Measurements from ENCODE around the gene ERMARD. TPM values are rescaled to one million over a fixed set of nuclear protein-coding genes. Genes with fewer than 3 reads are reported as not detected.

ERMARD gene
- total RNA-seq, 2 experiments from 2014 or later, result 28.7 to 33.0 TPM

DNA sequence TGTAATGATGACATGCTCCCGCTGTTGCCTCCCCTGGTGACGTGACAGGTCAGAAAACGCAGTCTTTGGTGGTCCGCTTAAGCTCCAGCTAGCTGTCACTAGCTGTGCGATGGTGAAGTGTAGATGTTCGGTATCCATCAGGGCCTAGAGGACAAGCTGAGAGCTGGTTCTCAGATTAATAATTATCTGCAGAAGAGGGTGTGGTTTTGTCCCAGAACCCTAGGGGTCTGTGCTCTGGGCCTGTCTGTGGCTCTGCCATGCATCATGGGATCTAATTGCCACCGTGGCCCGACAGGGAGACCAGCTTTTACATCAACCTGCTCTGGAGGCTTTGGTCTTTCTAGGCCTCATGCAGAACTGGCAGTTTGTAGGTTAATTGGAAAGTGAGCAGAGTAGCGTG is 34.1 kb downstream of the ERMARD start:
- H3K4me3 Mint-ChIP-seq, result no peak overlapping the region
- ATAC-seq (no peak), DNase-seq (no peak)
- H3K27me3 Mint-ChIP-seq (ENCODE audit: low read depth), result peaks cover 13% of the 10 kb centered on the region
- ChIA-PET POLR2A (no interaction called here), CTCF (interaction anchor here (1.6 kb wide), 1 partner anchor 46 kb away, joined by 4 read pairs; no protein-coding TSS in a partner anchor)
- H3K9me3 Mint-ChIP-seq (ENCODE audit: insufficient read depth), result no peaks in the 10 kb centered on the region
- H3K4me1 Mint-ChIP-seq (ENCODE audit: low read depth), result peaks cover 10% of the 10 kb centered on the region
- H3K36me3 Mint-ChIP-seq (ENCODE audit: low read depth), result peaks cover 23% of the 10 kb centered on the region
- H3K27ac Mint-ChIP-seq, result no peak overlapping the region

DNA sequence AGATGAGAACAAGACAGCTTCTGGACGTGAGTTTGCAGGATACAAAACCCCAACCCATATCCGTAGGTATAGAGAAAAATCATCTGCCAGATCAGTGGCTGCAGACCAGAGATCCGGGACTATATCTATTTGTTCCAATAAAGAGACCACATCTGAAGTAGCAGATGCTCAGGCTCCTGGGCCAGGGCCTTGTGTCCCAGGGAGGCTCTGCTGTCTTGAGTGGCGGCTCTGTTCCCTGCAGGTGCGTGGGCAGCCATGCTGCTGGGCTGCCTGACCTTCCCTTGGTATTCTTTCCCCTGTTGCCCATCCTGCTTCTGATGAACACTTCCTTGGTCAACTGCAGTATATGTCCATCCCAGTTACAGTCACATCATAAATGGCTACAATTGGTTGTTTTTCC is 34.9 kb downstream of the ERMARD start:
- Mint-ChIP-seq H3K27me3 (ENCODE audit: low read depth) (peaks cover 20% of the 10 kb centered on the region), H3K4me3 (no peak overlapping the region), H3K27ac (no peak overlapping the region), H3K4me1 (ENCODE audit: low read depth) (peaks cover 14% of the 10 kb centered on the region), H3K9me3 (ENCODE audit: insufficient read depth) (no peaks in the 10 kb centered on the region), H3K36me3 (ENCODE audit: low read depth) (peaks cover 17% of the 10 kb centered on the region)
- DNase-seq, result no peak
- POLR2A ChIA-PET, result no interaction called here
- no peak for ATAC-seq
- CTCF ChIA-PET, result interaction anchor here (1.6 kb wide), 1 partner anchor 45 kb away, joined by 4 read pairs; no protein-coding TSS in a partner anchor

DNA sequence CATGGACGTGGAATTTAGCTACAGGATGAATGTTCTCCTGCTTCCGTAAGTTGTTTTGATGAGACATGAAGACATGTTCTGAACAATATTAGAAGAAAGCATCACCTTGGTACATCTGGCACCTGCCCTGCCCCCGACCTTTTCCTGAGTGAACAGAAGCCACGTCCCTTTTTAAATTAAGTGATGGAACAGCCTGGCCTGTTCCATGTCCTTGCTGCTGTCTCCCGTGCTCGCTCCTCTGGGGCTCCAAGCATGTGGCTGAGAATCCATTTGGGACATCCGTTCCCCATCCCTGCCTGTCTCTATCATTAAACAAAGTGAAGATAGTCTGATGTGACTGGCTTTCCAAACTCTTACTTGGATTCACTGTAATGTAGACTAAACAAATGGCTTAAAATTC is 36.4 kb downstream of the ERMARD start:
- CTCF ChIA-PET, result interaction anchor here (1.0 to 4.5 kb wide), 3 partner anchors 16 to 44 kb away, joined by 3 to 98 read pairs (median 4); no protein-coding TSS in a partner anchor
- ATAC-seq (no peak), DNase-seq (no peak)
- POLR2A ChIA-PET, result no interaction called here
- no peak overlapping the region for H3K27ac Mint-ChIP-seq
- H3K4me1 Mint-ChIP-seq (ENCODE audit: low read depth), result peaks cover 14% of the 10 kb centered on the region
- H3K4me3 Mint-ChIP-seq, result no peak overlapping the region
- peaks cover 31% of the 10 kb centered on the region for H3K27me3 Mint-ChIP-seq (ENCODE audit: low read depth)
- H3K36me3 Mint-ChIP-seq (ENCODE audit: low read depth), result peaks cover 13% of the 10 kb centered on the region
- H3K9me3 Mint-ChIP-seq (ENCODE audit: insufficient read depth), result no peaks in the 10 kb centered on the region

- no peak for DNase-seq
- H3K4me1 Mint-ChIP-seq (ENCODE audit: low read depth), result peaks cover 14% of the 10 kb centered on the region
- H3K36me3 Mint-ChIP-seq (ENCODE audit: low read depth), result peaks cover 3% of the 10 kb centered on the region
- ChIA-PET POLR2A (no interaction called here), CTCF (interaction anchor here (1.0 to 4.5 kb wide), 7 partner anchors 8 to 742 kb away, joined by 3 to 98 read pairs (median 5); no protein-coding TSS in a partner anchor)
- H3K27me3 Mint-ChIP-seq (ENCODE audit: low read depth), result peaks cover 40% of the 10 kb centered on the region
- no peaks in the 10 kb centered on the region for H3K9me3 Mint-ChIP-seq (ENCODE audit: insufficient read depth)
- ATAC-seq, result no peak
- H3K4me3 Mint-ChIP-seq, result no peak overlapping the region
- H3K27ac Mint-ChIP-seq, result no peak overlapping the region
Measured at GRCh38 chr6:169788809-169789145, 37.4 kb downstream of the ERMARD start.

- Mint-ChIP-seq H3K27ac (no peak overlapping the region), H3K4me1 (ENCODE audit: low read depth) (peaks cover 14% of the 10 kb centered on the region), H3K4me3 (peak overlapping the region; percentile 67), H3K27me3 (ENCODE audit: low read depth) (peaks cover 46% of the 10 kb centered on the region), H3K9me3 (ENCODE audit: insufficient read depth) (no peaks in the 10 kb centered on the region), H3K36me3 (ENCODE audit: low read depth) (peaks cover 2% of the 10 kb centered on the region)
- DNase-seq, result no peak
- ChIA-PET POLR2A (no interaction called here), CTCF (interaction anchor here (0.7 to 4.5 kb wide), 43 partner anchors 9 to 795 kb away, joined by 3 to 98 read pairs (median 4); partner anchors contain the start of genes DYNLT2, ERMARD and PDCD2)
- ATAC-seq, result no peak
Measured at GRCh38 chr6:169789146-169789943, 37.9 kb downstream of the ERMARD start.

DNA sequence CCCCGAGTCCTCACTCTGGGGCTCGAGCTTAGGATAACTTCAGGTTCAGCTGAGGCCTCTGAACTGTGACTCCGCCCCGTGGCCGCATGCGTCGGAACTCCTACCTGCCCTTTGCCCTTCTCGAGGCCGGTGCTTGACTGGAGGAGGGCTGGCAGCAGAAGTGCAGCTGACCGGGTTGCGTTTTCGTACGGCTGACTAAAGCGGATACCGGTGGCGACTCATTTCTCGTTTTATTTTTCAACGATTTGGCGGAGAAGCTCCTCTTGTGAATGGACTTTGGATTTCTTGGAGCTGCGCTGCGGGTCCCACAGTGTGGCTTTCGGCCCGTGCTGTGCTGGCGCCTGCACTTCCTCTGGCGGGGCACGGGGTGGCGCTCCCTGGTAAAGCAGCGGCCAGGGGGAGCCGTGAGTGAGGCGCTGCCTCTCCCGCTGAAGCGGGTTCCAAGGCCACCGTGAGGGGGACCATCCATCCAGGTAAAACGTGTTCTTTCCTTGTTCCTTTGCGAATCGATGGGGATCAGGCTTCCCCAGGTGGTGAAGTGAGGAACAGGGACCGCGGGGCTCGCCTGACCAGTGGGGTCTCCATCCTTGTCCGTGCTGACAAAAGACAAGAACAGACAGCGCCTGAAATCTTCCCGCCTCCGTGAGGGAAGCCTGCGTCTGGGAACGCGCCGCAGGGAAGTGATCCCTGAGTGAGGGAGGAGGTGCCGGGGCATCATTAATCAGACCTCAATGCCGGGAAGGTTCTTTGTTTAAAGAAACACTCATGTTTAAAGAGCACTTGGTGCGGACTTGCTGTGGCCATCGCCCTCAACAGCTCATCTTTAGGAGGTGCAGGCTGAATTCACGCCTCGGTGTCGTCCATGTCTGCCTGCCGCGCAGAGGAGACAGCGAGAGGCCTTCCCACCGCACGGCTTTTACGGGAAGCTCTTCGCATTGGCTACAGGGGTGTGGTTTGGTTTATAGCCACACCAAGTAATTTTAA is 38.8 kb downstream of the ERMARD start:
- Mint-ChIP-seq H3K27ac (no peak overlapping the region), H3K4me1 (ENCODE audit: low read depth) (peaks cover 14% of the 10 kb centered on the region), H3K4me3 (peak overlapping the region; percentile 67), H3K9me3 (ENCODE audit: insufficient read depth) (no peaks in the 10 kb centered on the region), H3K36me3 (ENCODE audit: low read depth) (no peaks in the 10 kb centered on the region), H3K27me3 (ENCODE audit: low read depth) (peaks cover 54% of the 10 kb centered on the region)
- DNase-seq (peak; percentile 76), ATAC-seq (peak; percentile 97)
- POLR2A ChIA-PET, result no interaction called here
- CTCF ChIA-PET, result interaction anchor here (0.7 to 4.5 kb wide), 49 partner anchors 8 to 794 kb away, joined by 3 to 98 read pairs (median 4); partner anchors contain the start of genes DLL1, DYNLT2, ERMARD and PDCD2

DNA sequence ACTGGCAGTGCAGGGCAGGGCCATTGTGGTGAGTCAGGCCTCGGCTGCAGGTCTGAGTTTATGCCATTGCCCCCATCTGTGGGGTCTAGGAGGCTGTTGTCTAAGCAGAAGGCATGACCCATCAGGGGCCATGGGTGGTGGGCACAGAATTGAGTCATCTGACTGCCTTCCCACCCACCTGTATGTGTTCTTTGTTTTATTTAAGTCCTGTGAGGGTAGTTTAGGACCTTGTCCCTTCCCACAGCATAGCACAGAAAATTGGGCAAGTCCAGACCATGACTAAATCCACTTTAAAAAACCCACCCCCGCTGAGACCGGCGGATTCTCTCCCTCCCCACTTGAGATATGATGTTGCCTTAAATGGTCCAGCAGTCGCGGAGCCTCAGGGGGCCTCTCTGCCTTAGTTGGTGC is 40.3 kb downstream of the ERMARD start:
- no peaks in the 10 kb centered on the region for H3K9me3 Mint-ChIP-seq (ENCODE audit: insufficient read depth)
- H3K27me3 Mint-ChIP-seq (ENCODE audit: low read depth), result peaks cover 66% of the 10 kb centered on the region
- DNase-seq, result peak; percentile 13
- H3K4me3 Mint-ChIP-seq, result no peak overlapping the region
- no peak overlapping the region for H3K27ac Mint-ChIP-seq
- peaks cover 14% of the 10 kb centered on the region for H3K4me1 Mint-ChIP-seq (ENCODE audit: low read depth)
- ChIA-PET CTCF (interaction anchor here (1.0 to 4.5 kb wide), 5 partner anchors 12 to 741 kb away, joined by 3 to 98 read pairs (median 3); no protein-coding TSS in a partner anchor), POLR2A (no interaction called here)
- no peaks in the 10 kb centered on the region for H3K36me3 Mint-ChIP-seq (ENCODE audit: low read depth)
- no peak for ATAC-seq

DNA sequence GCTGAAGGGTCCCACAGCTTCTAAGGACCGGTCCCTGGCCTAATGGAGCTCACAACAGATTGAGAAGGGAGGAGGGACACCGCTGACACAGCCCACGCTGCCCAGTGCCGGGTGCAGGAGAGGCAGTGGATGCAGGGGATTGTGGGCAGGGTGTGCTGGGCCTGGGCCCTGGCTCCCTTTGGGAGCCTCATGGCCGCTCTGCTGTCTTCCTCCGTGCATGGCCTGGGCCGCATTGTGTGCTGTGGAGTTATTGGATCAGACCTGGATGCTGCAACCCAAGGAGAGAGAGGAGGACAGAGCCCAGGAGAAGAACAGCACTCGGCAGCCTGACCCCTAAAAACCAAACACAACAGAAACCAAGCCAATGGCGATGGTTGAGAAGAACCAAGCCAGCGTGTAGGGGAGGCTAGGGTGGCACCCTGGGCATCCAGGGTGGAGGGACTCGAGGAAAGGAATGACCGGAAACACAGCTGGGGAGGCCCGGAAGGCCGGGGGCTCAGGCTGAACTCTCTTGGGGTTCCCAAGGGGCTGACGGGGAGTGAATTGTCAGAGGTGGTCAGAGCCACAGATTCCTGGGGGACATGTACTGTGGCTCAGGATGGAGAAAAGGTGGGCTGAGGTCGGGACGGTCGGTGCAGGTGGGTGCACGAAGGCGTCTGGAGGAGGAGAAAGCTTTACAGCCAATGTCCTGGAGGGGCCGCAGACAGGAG is 41.0 kb downstream of the ERMARD start:
- no peak for ATAC-seq
- peak; percentile 9 for DNase-seq
- H3K36me3 Mint-ChIP-seq (ENCODE audit: low read depth), result no peaks in the 10 kb centered on the region
- H3K4me3 Mint-ChIP-seq, result no peak overlapping the region
- ChIA-PET CTCF (interaction anchor here (0.7 to 2.4 kb wide), 3 partner anchors 11 to 724 kb away, joined by 4 to 11 read pairs (median 6); no protein-coding TSS in a partner anchor), POLR2A (no interaction called here)
- H3K4me1 Mint-ChIP-seq (ENCODE audit: low read depth), result peaks cover 14% of the 10 kb centered on the region
- H3K9me3 Mint-ChIP-seq (ENCODE audit: insufficient read depth), result no peaks in the 10 kb centered on the region
- no peak overlapping the region for H3K27ac Mint-ChIP-seq
- H3K27me3 Mint-ChIP-seq (ENCODE audit: low read depth), result peaks cover 71% of the 10 kb centered on the region

DNA sequence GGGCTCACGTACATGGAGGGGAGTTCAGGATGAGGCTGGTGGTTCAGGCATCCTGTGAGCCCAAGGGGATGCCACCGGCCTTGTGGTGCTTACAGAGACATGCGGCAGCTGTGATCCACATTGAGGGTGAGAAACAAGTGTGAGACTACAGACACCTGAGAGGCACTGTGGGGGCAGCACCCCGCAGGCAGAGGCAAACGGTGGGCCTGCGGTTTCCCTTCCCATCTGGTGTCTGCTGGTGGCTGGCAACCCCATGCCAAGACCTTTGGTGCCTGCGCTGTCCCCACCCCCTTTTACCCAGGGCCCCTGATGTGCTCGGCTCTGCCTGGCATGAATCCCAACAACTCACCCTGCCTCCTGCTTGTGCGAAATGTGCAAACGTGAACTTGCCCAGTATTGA is 42.0 kb downstream of the ERMARD start:
- H3K36me3 Mint-ChIP-seq (ENCODE audit: low read depth), result no peaks in the 10 kb centered on the region
- CTCF ChIA-PET, result interaction anchor here (0.7 to 2.4 kb wide), 4 partner anchors 10 to 723 kb away, joined by 3 to 11 read pairs (median 5); no protein-coding TSS in a partner anchor
- peaks cover 14% of the 10 kb centered on the region for H3K4me1 Mint-ChIP-seq (ENCODE audit: low read depth)
- no peak for ATAC-seq
- H3K4me3 Mint-ChIP-seq, result no peak overlapping the region
- DNase-seq, result no peak
- POLR2A ChIA-PET, result no interaction called here
- H3K27me3 Mint-ChIP-seq (ENCODE audit: low read depth), result peaks cover 77% of the 10 kb centered on the region
- H3K27ac Mint-ChIP-seq, result no peak overlapping the region
- no peaks in the 10 kb centered on the region for H3K9me3 Mint-ChIP-seq (ENCODE audit: insufficient read depth)

GRCh38 chr6:169794317-169795055 is 43.1 kb downstream of the ERMARD start:
- H3K4me1 Mint-ChIP-seq (ENCODE audit: low read depth), result peaks cover 14% of the 10 kb centered on the region
- H3K27me3 Mint-ChIP-seq (ENCODE audit: low read depth), result peaks cover 79% of the 10 kb centered on the region
- no peak overlapping the region for H3K4me3 Mint-ChIP-seq
- H3K36me3 Mint-ChIP-seq (ENCODE audit: low read depth), result no peaks in the 10 kb centered on the region
- H3K27ac Mint-ChIP-seq, result no peak overlapping the region
- DNase-seq (peak; percentile 16), ATAC-seq (no peak)
- ChIA-PET CTCF (interaction anchor here (1.4 to 2.4 kb wide), 3 partner anchors 9 to 37 kb away, joined by 3 to 11 read pairs (median 4); no protein-coding TSS in a partner anchor), POLR2A (no interaction called here)
- H3K9me3 Mint-ChIP-seq (ENCODE audit: insufficient read depth), result no peaks in the 10 kb centered on the region
